Retina (tissue), 1 donor: ENCODE results near the gene RNF145.
"Not testable (repeated sequence)": the region's sequence is repeated elsewhere in the genome, so short reads cannot be mapped to it uniquely, and the experiment has no call there.

Experiments
- DNase-seq: peaks from one replicate; pipeline ENCODE4 v3.0.0-alpha.2; 2016

The RNF145 gene

GRCh38 chr5:159186319-159186718 lies 23.0 kb downstream of the RNF145 start:
- no peak for DNase-seq

DNA sequence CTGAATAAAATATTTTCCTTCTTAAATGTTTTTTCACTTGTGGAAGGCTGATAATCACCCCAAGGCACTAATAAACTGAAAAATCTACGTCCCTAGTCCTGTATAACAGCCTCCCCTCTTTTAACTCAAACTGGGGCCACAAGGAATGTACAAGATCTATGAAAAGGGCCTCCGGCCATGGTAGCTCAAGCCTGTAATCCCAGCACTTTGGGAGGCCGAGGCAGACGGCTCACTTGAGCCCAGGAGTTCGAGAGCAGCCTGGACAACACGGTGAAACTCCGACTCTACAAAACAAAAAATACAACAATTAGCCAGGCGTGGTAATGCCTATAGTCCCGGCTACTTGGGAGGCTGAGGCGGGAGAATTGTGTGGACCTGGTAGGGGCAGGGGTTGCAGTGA lies 23.6 kb downstream of the RNF145 start:
- DNase-seq: no peak

DNA sequence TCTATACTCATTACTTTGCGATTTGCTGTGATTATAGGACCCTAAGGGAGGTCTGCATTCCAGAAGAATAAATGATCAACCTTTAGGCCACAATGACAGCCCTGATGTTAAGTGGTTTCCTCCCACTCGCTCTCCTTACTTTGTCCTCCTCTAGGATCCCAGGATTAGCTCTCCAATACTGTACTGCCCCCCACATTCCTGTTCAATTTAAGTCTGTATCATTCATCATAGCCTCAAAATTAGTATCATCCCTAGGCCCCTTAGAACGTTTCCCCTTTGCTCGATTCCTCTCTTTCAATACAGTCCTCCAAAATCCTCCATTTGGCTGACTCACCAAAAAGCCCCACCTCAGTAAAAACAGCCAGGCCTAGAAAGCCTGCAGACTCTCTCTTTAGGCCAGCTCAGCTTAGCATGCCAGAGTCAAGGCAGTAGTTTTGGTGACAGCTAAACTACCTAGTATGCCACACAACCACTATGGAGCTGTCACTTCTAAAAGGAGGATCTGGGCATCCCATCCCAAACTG lies 24.4 kb downstream of the RNF145 start:
- no peak for DNase-seq

DNA sequence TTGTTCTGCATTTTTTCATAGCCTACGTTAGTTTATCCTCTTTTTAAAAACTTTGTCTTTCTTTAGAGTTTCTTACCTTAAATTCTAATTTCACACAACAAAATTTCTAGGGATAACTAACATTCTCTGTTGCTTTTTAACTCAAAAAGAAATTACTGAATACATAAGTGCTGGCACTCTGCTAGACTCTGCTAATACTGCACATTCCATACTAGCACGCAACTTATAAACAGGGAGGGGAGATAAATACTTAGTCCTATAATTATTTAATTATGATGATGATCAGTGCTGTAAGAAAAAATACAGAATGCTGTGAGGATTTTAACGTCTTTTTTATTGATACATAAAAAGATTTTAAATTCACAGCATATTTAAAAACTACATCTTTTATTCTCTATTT lies 25.1 kb downstream of the RNF145 start:
- no peak for DNase-seq

DNA sequence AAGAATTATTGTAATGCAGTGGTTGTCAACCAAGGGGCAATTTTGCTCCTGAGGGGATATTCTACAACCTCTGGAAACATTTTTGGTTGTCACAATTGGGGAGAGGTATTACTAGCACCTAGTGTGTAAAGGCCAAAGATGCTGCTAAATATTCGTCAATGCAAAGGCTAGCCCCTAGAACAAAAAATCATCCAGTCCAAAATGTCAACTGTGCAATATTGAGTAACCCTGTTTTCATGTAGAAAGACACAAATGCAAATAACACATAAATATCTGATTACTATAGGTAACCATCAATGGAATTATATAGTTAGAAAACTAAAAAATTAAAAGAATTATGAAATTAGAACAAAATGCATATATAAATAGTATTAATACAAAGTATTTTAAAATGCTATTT lies 26.1 kb downstream of the RNF145 start:
- DNase-seq: no peak

DNA sequence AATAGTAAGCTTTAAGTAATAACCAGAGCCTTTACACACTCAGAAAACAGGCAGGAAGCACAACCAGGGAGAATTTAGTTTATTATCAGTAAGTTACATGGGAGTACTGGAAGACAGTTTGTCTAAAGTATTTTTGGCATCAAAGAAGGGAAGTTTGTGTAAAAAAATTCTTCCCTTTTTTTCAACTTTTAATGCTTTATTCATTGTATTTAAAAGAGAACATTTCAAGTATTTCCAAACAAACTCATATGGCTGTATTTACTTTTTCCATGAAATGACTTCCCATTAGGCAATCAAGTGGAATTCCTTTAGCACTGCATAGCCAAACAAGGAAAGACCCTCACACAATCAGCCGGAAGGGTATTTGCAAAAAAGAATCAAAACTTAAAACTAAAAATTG lies 26.7 kb downstream of the RNF145 start:
- no peak for DNase-seq

DNA sequence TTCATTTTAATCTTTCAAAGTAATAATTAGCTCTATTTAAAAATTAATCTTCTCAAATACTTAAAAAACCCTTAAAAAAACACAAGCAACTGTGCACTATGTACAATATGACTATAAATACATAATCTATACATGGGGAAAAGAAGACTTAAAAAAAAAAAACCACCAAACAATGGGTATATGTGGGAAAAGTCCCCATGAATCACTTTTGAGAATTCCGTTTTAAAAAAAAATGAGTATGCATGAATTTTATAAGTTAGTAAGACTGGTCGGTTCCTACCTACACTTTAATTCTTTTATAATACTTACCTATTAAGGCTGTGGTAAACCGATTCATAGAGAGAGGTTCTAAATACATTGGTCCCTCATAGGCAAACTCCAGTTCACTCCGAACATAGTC lies 27.7 kb downstream of the RNF145 start:
- no peak for DNase-seq

DNA sequence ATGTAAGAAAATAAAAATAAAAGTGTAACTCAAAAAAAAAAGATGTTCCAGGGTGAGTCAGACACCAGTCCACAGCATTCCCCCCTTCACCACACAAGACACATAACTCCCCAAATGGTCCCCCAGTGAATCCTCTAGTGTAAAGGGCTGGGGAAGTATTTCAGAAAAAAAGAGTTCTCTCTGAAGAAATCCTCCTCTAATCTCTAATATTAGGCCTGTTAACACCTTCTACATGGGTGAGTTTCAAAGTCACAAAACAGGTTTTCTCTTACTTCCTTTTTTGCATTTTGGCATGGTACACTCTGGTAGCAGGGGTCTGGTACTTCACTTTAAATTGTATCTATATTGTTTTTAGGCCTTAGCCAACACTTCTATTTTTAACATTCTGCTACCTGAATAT lies 28.2 kb downstream of the RNF145 start:
- DNase-seq: no peak

- DNase-seq: no peak
These were observed 29.6 kb downstream of the RNF145 start for GRCh38 chr5:159179529-159180305.

DNA sequence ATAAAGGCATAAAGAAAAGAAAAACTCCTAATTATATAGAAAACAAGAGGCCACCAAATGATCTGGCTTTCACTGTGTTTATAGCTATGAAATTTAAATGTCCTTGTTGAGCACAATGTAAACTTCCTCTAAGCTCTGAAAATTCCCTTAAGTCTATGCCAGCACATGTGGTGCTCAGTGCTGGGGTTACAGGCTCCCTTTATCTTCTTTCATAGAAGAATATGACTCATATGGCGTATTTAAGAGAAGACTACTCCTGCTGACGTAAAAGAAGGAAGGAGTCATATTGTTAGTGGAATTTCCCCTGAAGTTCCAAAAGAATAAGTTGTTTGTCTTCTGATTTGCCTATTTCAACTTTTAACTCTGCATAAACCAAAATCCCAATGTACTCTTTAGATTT lies 30.4 kb downstream of the RNF145 start:
- no peak for DNase-seq

DNA sequence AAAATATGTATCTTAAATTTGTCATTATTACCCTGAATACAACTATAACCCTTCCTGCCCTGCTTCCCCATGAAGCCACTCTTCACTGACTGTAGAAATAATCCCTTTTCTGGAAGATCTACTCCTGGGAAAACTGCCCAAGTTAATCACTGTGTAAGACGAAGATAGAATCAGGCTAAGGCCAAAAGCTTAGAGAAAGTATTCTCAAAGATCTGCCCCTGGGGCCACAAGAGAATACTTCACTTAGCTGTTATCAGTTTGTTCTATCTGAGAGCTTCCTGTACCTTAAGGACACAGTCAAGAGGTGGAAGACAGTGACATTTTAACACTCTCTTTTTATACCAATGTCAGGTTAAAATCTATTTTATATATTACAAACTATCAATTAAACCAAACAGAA lies 33.8 kb downstream of the RNF145 start:
- no peak for DNase-seq

DNA sequence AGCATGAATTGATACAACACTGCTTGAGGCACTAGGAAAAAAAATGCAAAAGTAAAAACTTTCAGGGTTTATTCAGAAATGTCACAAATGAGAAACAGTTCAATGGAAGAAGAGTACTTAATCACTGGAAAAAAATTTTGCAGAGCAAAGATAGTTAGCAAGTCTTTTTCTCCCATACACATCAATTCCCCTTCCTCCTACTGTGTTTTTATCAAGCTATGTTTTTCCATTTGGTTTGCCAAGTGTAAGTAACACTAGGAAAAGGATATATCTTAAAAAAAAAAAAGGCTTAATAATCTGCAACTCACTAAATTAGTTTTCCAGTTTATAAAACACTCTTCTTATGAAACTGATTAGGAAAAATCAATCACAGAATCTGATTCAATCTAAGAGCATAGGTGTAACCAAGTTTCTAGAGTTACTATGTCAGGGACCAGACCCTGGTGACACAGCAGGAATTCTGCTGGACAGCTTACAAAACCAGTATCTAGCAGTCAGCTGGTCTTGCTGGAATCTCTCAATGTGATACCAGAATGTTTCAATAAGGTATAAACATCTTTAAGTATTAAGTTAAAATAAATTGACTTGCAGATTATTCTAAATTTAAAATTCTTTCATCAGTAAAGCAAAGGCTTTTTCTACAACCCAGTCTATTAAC lies 34.7 kb downstream of the RNF145 start:
- no peak for DNase-seq

- no peak for DNase-seq
These were observed 38.1 kb downstream of the RNF145 start for GRCh38 chr5:159171274-159171673.

DNA sequence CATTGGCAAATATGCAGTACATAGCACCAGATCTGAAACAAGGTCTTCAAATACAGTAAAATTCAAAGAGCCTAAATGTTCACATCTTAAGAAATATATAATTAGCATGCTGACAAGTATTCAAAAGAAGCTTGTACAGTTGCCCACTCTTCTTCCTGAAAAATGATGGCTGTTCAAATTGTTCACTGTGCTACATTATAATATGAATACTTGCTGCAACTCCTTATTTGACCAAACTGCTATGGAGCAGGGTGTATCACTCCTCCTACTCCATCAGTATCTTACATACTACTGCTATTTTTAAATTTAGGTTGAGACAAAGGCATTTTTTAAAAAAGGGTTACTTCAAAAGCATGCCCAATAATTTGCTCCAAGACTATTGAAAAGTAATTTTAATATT lies 39.3 kb downstream of the RNF145 start:
- DNase-seq: no peak

- DNase-seq: no peak
These were observed 42.9 kb downstream of the RNF145 start for GRCh38 chr5:159166416-159166815.

DNA sequence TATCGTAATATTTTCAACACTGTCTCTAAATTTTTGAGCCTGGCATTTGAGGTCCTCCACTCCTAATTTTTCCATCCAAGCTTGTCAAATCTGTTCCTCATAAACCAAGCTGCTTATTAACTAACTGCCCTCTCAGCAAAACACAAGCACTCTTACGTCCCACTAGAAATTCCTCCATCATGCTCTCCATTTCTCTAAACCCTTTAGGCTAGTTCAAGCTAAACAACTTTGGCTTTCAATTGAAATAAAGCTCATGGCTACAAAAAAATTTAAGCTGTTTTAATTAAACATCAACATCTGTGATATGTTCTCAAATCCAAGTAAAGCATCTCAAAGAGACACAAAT lies 45.7 kb downstream of the RNF145 start:
- no peak for DNase-seq

DNA sequence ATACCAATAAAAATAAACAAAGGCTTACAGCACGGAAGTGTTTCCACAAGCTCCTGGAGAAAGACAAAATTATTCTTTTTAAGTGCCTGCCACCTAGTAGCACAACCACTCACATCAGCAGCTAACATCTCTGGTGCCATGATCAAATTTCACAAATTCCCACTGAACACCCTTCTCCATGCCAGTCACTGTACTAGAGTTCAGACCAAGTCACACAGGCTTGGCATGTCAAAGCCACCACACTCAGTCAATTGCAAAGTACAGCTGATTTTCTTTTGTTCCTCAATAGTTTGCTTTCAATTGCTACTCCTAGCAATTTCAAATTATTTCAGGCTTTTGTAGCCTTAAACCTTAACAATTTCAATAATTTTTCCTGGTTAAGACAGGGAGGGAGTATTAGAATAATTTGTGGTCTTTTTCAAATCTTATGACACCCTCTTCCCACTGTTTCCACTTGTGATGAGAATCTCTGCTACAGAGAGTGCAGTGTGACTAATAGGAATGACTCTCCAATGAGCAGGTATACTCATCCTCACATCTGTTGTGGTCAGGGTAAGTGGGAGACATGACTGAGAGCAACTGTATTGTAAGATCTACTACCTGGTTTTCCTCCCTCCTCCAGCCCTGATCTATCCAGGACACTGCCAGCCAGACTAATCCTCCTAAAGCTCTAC lies 46.2 kb downstream of the RNF145 start:
- DNase-seq: no peak

DNA sequence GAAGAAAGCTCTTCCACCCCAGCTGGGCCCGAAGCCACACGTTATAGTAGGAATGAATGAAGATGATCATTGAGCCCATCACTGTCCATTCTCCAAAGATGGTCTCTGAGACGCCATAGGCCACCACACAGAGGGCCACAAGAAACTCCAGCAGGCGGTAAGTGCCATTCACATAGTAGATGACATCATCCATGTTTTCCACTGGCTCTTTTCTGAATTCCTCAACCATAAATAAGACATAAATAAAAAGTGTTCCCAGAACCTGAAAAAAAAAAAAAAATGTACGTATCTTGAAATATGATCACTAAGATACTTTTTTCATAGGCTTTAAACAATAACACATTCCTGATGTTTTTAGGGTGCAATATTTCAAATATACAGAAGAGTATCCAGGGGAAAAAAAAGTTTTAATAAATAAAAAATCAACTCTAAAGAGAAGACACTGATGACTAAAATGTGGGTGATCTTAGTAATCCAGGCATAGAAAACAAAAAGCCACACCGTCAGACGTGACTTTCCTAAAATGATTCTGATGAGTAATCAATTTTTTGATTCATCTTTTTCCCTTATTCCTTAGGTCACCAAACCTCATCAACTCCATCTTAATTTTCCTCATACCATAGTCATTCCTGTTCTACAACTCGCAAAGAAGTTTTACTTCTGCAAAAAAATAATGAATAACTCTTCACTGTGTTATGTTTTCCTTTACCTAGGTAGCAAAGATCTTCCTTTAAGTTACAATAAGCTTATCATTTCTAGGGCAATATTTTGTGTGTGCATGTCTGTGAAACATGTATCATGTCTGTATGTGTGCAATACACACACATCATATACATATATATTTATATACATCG lies 47.8 kb downstream of the RNF145 start:
- DNase-seq: no peak

DNA sequence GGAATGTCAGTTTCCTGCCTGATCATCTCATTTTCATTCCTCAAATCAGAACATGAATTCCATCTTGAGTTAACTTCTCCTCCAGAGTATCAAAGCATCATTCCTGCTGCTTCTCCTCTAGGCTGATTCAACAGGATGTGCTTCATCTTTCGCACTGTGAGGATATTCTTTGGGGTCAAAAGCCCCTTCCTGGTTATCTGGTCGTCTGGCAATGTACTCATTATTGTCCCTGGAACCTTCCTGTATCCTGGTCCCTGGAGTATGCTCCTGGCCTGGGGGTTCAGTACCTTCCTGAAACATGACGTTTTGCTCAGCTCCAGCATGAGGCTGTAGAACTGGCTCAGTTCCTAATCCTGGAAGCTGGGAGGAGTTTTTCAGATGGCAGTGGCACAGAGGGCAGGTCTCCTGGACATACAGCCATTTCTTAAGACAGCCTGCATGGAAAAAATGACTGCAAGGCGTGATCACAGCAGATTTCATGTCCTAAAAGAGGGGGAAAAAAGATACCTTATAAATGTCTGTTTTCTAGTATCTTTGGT lies 50.7 kb downstream of the RNF145 start:
- DNase-seq: not testable (repeated sequence)

GRCh38 chr5:159157552-159157951 lies 51.8 kb downstream of the RNF145 start:
- no peak for DNase-seq

DNA sequence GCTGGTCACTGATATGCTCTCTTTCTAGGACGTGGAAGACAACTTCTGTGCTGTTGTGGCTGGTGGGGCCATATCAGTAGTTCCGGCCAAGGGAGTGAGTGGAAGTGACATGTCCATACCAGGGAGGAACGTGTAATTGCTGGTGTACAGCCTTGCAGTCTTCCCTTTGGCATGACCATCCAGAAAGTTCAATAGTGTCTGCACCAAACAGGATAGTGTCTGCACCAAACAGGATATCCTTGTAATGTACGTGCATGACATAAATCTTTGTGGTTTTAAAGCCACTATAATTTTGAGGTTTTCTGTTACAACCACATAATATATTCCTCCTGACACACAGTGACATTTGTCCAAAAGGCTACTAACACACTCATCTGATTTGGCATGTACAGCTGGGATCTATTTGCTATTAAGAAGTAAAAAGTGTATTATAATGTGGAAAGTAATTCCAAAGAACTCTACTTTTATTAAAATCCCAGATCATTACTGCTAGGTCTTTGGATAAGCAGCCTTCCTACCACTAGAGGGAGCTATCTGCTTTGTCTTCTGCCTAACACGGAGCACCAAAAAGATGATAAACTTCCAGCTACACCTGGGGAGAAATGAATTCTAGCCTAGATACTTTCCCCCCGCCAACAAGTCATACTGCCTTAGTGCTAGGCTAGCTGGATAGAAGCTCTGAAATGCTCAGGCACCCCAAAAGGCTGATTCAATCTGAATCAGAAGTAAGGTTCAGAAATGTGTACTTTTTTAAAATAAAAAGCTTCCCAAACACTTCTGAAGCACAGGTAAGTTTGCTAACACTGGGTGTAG lies 52.7 kb downstream of the RNF145 start:
- peak; percentile 54 for DNase-seq

DNA sequence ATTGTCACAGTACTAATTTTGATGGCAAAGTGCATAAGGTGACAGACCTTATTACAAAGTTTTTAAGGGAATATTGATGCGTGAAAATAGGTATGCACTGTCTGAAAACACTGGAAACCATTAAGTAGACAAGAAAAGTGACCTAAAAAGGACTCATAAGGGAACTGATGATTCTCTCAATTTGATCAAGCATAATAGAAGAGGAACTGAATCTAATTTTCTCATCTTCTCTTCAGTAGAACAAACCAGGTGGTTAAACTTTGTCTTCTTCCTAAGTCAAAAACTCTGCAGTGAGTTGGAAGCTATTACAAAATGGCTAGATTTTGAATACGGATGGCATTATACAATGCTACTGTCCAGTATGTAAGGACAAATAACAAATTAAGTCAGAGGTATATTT lies 53.4 kb downstream of the RNF145 start:
- DNase-seq: no peak
